GM12878 (cell line): ENCODE measurements around the gene RASGRF1. TPM values are rescaled to one million over a fixed set of nuclear protein-coding genes. Genes with fewer than 3 reads are reported as not detected.

Experiments
- ATF7 ChIP-seq: fragments of 450-650 bp; IDR thresholded peaks from 2 replicates; pipeline ENCODE4 v1.6.1; 2016; ENCODE audit warnings: low read depth, mild to moderate bottlenecking
- CBX5 ChIP-seq: sonication (generic); IDR thresholded peaks from 2 replicates; pipeline ENCODE4 v1.6.1; 2016; ENCODE audit warnings: low read depth, moderate library complexity, mild to moderate bottlenecking, inconsistent platforms
- CEBPB ChIP-seq, 2 experiments: fragments of 150-350 bp in 1 of 2; IDR thresholded peaks; 2 replicates each; pipeline ENCODE4 v1.6.1; 2012 to 2014; ENCODE audit warnings: low read depth in 2 of 2, low read length in 2 of 2, borderline replicate concordance in 1 of 2, inconsistent platforms in 1 of 2
- CHD2 ChIP-seq: IDR thresholded peaks from 2 replicates; pipeline ENCODE4 v1.6.1; 2011; ENCODE audit warnings: low read depth, low read length, improper control_type of control experiment, borderline replicate concordance
- CHD4 ChIP-seq: fragments of 200-600 bp; sonication (generic); IDR thresholded peaks from 2 replicates; pipeline ENCODE4 v1.6.1; 2016; ENCODE audit warnings: mild to moderate bottlenecking
- EGR1 ChIP-seq, 2 experiments: IDR thresholded peaks; 1 replicate in 1 of 2; 2 replicates in 1 of 2; pipeline ENCODE4 v1.6.1; 2011 to 2012; ENCODE audit warnings: low read depth in 2 of 2, low read length in 2 of 2, borderline replicate concordance in 1 of 2, mild to moderate bottlenecking in 1 of 2, moderate library complexity in 1 of 2
- EZH2 ChIP-seq: IDR thresholded peaks from 2 replicates; pipeline ENCODE4 v1.6.1; 2012; ENCODE audit warnings: low read depth, mild to moderate bottlenecking, control low read depth, inconsistent platforms, low read length, borderline replicate concordance; ENCODE audit not compliant: control insufficient read depth
- IKZF2 ChIP-seq, 2 experiments: fragments of 450-650 bp; IDR thresholded peaks; 2 replicates each; pipeline ENCODE4 v1.6.1; 2017; ENCODE audit warnings: mild to moderate bottlenecking in 2 of 2, moderate library complexity in 2 of 2
- JUND ChIP-seq: IDR thresholded peaks from 2 replicates; pipeline ENCODE4 v1.6.1; 2012; ENCODE audit warnings: low read depth, mild to moderate bottlenecking, low read length, improper control_type of control experiment, moderate library complexity
- POLR2AphosphoS2 ChIP-seq: IDR thresholded peaks from 2 replicates; pipeline ENCODE4 v1.6.1; 2011; ENCODE audit warnings: low read depth, mild to moderate bottlenecking, low read length, improper control_type of control experiment, moderate library complexity
- POU2F2 ChIP-seq: IDR thresholded peaks from 3 replicates; pipeline ENCODE4 v1.6.1; 2011; ENCODE audit warnings: low read depth, mild to moderate bottlenecking, low read length, borderline replicate concordance
- RCOR1 ChIP-seq: conservative IDR thresholded peaks from 2 replicates; pipeline ENCODE4 v1.6.1; 2012; ENCODE audit warnings: low read depth, low read length, improper control_type of control experiment
- SP1 ChIP-seq: IDR thresholded peaks from one replicate; pipeline ENCODE4 v1.6.1; 2011; ENCODE audit warnings: low read depth, low read length
- SPI1 ChIP-seq: IDR thresholded peaks from 2 replicates; pipeline ENCODE4 v1.6.1; 2011; ENCODE audit warnings: low read depth, mild to moderate bottlenecking, low read length, moderate library complexity, borderline replicate concordance; ENCODE audit not compliant: insufficient read depth
- SRF ChIP-seq, 2 experiments: IDR thresholded peaks; 2 replicates each; pipeline ENCODE4 v1.6.1; 2011; ENCODE audit warnings: low read depth in 2 of 2, low read length in 2 of 2, mild to moderate bottlenecking in 1 of 2, moderate library complexity in 1 of 2
- TCF12 ChIP-seq: IDR thresholded peaks from 2 replicates; pipeline ENCODE4 v1.6.1; 2011; ENCODE audit warnings: low read depth, mild to moderate bottlenecking, low read length
- YY1 ChIP-seq: IDR thresholded peaks from 2 replicates; pipeline ENCODE4 v1.6.1; 2011; ENCODE audit warnings: low read depth, mild to moderate bottlenecking, low read length
- polyA plus RNA-seq, 11 experiments: library from polyadenylated mRNA; depleted of rRNA in 4 of 11; unstranded in 6 of 11; stranded (reverse) in 5 of 11; fragments of >200 nt; fragmentation: Nextera tagmentation in 4 of 11; fragmentation: Illumina TruSeq in 1 of 11; extraction: Ambion mirVana in 4 of 11; extraction: Trizol in 1 of 11; gene quantifications; 1 replicate in 1 of 11; 2 replicates in 10 of 11; pipeline versions ENCODE4 v1.2.1 to v1.2.3, GENCODE V29; 2011 to 2016; ENCODE audit warnings: inconsistent platforms in 2 of 11, missing spikeins in 2 of 11, low read depth in 1 of 11
- total RNA-seq, 4 experiments: library from RNA; depleted of rRNA in 3 of 4; stranded (reverse); fragments of >200 nt in 3 of 4; fragmentation: Illumina TruSeq in 1 of 4; extraction: Trizol in 1 of 4; gene quantifications; 2 replicates each; pipeline versions ENCODE4 v1.2.1 to v1.2.3, GENCODE V29; 2013 to 2021
- TF ChIP-seq, protein P1 (sequence below): IDR thresholded peaks from 2 replicates; pipeline ENCODE4 v1.6.1; 2011; ENCODE audit warnings: low read depth, low read length, improper control_type of control experiment, borderline replicate concordance
- TF ChIP-seq, protein P2 (sequence below): fragments of 450-650 bp; IDR thresholded peaks from 2 replicates; pipeline ENCODE4 v1.6.1; 2018; ENCODE audit warnings: mild to moderate bottlenecking, low read depth, moderate library complexity; ENCODE audit not compliant: partially characterized antibody
- TF ChIP-seq, protein P3 (sequence below): fragments of 450-650 bp; formaldehyde crosslinking; IDR thresholded peaks from 2 replicates; pipeline ENCODE4 v1.4.0; 2020; ENCODE audit warnings: mild to moderate bottlenecking, moderate library complexity
- TF ChIP-seq, protein P4 (sequence below): fragments of 450-650 bp; IDR thresholded peaks from 2 replicates; pipeline ENCODE4 v1.6.1; 2014; ENCODE audit warnings: mild to moderate bottlenecking

RASGRF1 gene
- total and polyA plus RNA-seq, 10 of the 15 experiments (the other 5 are each of a cell fraction or from before 2014, with no cell fraction given): 0.20 to 1.9 (median 0.86) TPM

DNA sequence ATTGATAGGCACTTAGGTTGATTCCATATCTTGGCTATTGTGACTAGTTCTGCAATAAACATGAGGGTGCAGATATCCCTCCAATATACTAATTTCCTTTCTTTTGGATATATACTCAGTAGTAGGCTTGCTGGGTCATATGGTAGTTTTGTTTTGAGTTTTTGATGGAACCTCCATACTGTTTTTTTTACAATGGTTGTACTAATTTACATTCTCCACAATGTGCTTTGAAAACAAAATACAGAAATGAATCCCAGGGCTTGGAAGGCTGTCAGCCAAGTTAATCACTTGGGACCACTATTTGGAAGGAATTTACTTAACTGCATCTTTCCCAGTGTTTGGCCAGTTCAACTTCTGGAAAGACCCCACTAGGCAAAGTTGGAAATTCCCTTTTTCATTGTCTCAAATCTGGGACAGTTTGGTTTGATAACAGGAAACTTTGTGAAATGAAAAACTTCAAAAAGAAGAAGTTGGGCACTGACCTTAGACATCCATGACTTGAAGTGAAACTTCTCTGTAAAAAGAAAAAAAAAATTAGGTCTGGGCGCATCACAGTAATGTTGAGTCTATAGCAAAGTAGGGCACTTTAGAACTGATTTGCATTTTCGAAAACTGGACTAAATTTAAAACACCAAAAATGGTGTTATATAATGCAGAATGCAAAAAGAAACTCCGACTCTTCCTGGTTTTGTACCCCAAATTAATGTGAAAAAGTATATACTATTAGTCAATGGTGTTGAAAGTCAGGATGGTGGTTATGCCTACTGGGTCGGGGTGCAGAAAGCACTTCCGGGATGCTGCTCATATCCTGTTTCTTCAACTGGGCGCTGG is 151.7 kb downstream of the RASGRF1 start (continued):
- TF ChIP-seq SPI1: peak; percentile 60
- TF ChIP-seq CBX5: no peak
- TF ChIP-seq CHD4: no peak
- no peak for TF ChIP-seq SRF (IDR thresholded peaks at IDR 0.05; ENCODE audit: low read depth in 2 of 2, low read length in 2 of 2)
- TF ChIP-seq, protein P1, sequence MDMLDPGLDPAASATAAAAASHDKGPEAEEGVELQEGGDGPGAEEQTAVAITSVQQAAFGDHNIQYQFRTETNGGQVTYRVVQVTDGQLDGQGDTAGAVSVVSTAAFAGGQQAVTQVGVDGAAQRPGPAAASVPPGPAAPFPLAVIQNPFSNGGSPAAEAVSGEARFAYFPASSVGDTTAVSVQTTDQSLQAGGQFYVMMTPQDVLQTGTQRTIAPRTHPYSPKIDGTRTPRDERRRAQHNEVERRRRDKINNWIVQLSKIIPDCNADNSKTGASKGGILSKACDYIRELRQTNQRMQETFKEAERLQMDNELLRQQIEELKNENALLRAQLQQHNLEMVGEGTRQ: no peak
- no peak for TF ChIP-seq EZH2
- TF ChIP-seq IKZF2 (IDR thresholded peaks at IDR 0.05): peak; percentile 96 to 97
- TF ChIP-seq EGR1 (IDR thresholded peaks at IDR 0.05; ENCODE audit: borderline replicate concordance in 1 of 2, low read depth in 2 of 2, low read length in 2 of 2): no peak
- peak; percentile 7 for TF ChIP-seq SP1
- TF ChIP-seq TCF12: no peak
- TF ChIP-seq, protein P2, sequence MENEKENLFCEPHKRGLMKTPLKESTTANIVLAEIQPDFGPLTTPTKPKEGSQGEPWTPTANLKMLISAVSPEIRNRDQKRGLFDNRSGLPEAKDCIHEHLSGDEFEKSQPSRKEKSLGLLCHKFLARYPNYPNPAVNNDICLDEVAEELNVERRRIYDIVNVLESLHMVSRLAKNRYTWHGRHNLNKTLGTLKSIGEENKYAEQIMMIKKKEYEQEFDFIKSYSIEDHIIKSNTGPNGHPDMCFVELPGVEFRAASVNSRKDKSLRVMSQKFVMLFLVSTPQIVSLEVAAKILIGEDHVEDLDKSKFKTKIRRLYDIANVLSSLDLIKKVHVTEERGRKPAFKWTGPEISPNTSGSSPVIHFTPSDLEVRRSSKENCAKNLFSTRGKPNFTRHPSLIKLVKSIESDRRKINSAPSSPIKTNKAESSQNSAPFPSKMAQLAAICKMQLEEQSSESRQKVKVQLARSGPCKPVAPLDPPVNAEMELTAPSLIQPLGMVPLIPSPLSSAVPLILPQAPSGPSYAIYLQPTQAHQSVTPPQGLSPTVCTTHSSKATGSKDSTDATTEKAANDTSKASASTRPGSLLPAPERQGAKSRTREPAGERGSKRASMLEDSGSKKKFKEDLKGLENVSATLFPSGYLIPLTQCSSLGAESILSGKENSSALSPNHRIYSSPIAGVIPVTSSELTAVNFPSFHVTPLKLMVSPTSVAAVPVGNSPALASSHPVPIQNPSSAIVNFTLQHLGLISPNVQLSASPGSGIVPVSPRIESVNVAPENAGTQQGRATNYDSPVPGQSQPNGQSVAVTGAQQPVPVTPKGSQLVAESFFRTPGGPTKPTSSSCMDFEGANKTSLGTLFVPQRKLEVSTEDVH: no peak
- no peak for TF ChIP-seq POLR2AphosphoS2
- TF ChIP-seq JUND: peak; percentile 53; the same call in 1 of the 2 replicates
- TF ChIP-seq, protein P3, sequence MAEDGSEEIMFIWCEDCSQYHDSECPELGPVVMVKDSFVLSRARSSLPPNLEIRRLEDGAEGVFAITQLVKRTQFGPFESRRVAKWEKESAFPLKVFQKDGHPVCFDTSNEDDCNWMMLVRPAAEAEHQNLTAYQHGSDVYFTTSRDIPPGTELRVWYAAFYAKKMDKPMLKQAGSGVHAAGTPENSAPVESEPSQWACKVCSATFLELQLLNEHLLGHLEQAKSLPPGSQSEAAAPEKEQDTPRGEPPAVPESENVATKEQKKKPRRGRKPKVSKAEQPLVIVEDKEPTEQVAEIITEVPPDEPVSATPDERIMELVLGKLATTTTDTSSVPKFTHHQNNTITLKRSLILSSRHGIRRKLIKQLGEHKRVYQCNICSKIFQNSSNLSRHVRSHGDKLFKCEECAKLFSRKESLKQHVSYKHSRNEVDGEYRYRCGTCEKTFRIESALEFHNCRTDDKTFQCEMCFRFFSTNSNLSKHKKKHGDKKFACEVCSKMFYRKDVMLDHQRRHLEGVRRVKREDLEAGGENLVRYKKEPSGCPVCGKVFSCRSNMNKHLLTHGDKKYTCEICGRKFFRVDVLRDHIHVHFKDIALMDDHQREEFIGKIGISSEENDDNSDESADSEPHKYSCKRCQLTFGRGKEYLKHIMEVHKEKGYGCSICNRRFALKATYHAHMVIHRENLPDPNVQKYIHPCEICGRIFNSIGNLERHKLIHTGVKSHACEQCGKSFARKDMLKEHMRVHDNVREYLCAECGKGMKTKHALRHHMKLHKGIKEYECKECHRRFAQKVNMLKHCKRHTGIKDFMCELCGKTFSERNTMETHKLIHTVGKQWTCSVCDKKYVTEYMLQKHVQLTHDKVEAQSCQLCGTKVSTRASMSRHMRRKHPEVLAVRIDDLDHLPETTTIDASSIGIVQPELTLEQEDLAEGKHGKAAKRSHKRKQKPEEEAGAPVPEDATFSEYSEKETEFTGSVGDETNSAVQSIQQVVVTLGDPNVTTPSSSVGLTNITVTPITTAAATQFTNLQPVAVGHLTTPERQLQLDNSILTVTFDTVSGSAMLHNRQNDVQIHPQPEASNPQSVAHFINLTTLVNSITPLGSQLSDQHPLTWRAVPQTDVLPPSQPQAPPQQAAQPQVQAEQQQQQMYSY (CRISPR knock-in tag): no peak
- TF ChIP-seq YY1: no peak
- no peak for TF ChIP-seq RCOR1
- peak; percentile 64 for TF ChIP-seq ATF7
- no peak; the same call in 1 of the 2 replicates for TF ChIP-seq CHD2
- TF ChIP-seq POU2F2: no peak
- TF ChIP-seq, protein P4, sequence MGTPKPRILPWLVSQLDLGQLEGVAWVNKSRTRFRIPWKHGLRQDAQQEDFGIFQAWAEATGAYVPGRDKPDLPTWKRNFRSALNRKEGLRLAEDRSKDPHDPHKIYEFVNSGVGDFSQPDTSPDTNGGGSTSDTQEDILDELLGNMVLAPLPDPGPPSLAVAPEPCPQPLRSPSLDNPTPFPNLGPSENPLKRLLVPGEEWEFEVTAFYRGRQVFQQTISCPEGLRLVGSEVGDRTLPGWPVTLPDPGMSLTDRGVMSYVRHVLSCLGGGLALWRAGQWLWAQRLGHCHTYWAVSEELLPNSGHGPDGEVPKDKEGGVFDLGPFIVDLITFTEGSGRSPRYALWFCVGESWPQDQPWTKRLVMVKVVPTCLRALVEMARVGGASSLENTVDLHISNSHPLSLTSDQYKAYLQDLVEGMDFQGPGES: no peak
- peak in 1 of 2 experiments; percentile 41; a peak in 1 of 4 replicates for TF ChIP-seq CEBPB (IDR thresholded peaks at IDR 0.05; ENCODE audit: borderline replicate concordance in 1 of 2, low read depth in 2 of 2, low read length in 2 of 2)
